IMR-90 (cell line): Measurements from ENCODE around the gene RNF112.

ENCODE experiments used
- BHLHE40 ChIP-seq: fragments of 150-350 bp; IDR thresholded peaks from 2 replicates; pipeline ENCODE4 v1.6.1; 2016; ENCODE audit warnings: mild to moderate bottlenecking, low read depth, low read length
- CEBPB ChIP-seq: IDR thresholded peaks from 2 replicates; pipeline ENCODE4 v1.6.1; 2012; ENCODE audit warnings: low read depth, low read length, improper control_type of control experiment
- CTCF ChIP-seq: conservative IDR thresholded peaks from 2 replicates; pipeline ENCODE4 v1.5.1; 2012; ENCODE audit warnings: mild to moderate bottlenecking, low read depth, low read length, improper control_type of control experiment
- ELK1 ChIP-seq: fragments of 150-350 bp; IDR thresholded peaks from 2 replicates; pipeline ENCODE4 v1.6.1; 2016; ENCODE audit warnings: low read depth, mild to moderate bottlenecking, low read length, moderate library complexity, borderline replicate concordance
- FOS ChIP-seq: fragments of 150-350 bp; IDR thresholded peaks from 2 replicates; pipeline ENCODE4 v1.6.1; 2016; ENCODE audit warnings: low read depth, low read length
- POLR2A ChIP-seq: IDR thresholded peaks from 2 replicates; pipeline ENCODE4 v1.6.1; 2012; ENCODE audit warnings: mild to moderate bottlenecking, low read depth, low read length
- SMC3 ChIP-seq: fragments of 150-350 bp; IDR thresholded peaks from 2 replicates; pipeline ENCODE4 v1.6.1; 2016; ENCODE audit warnings: low read depth, mild to moderate bottlenecking, antibody characterized with exemption, low read length, moderate library complexity
- USF2 ChIP-seq: fragments of 150-350 bp; IDR thresholded peaks from 2 replicates; pipeline ENCODE4 v1.6.1; 2017; ENCODE audit warnings: mild to moderate bottlenecking, antibody characterized with exemption, low read length, low read depth

GRCh38 chr17:19412510-19412909 lies 1.5 kb downstream of the RNF112 start:
- TF ChIP-seq CTCF (no peak), FOS (no peak), POLR2A (no peak), CEBPB (no peak), BHLHE40 (no peak), USF2 (no peak), SMC3 (no peak), ELK1 (no peak)
